Natural killer cell (primary cell): Measurements from ENCODE around the gene DDX23. TPM values are rescaled to one million over a fixed set of nuclear protein-coding genes. Genes with fewer than 3 reads are reported as not detected.
A peak's percentile ranks its signal among the peaks of the same experiment; 100 is the strongest.

Source experiments
- ATAC-seq, 3 donors: fragments of 150-1000 bp in 2 of 3; fragments of 200-7000 bp in 1 of 3; cut with Tn5 transposase; 1 replicate in 1 of 3; 2 replicates in 2 of 3; pipeline ENCODE4 v1.10.0; 2021; ENCODE audit warnings: mild to moderate bottlenecking in 2 of 3, moderate library complexity in 2 of 3
- DNase-seq, 2 donors: peaks; one replicate each; pipeline versions ENCODE4 v3.0.0 to v3.0.0-alpha.2; 2013 to 2021; ENCODE audit warnings: mixed read lengths in 1 of 2
- H3K27ac ChIP-seq: one replicate; pipeline ENCODE4 v1.5.1; 2013; ENCODE audit warnings: mild to moderate bottlenecking, low read length
- H3K27me3 ChIP-seq: one replicate; pipeline ENCODE4 v1.6.1; 2013; ENCODE audit warnings: low read length; ENCODE audit not compliant: control insufficient read depth, insufficient read depth
- H3K36me3 ChIP-seq: one replicate; pipeline ENCODE4 v1.6.1; 2013; ENCODE audit warnings: low read length; ENCODE audit not compliant: control insufficient read depth, insufficient read depth
- H3K4me1 ChIP-seq: one replicate; pipeline ENCODE4 v1.6.1; 2013; ENCODE audit warnings: low read length; ENCODE audit not compliant: control insufficient read depth, insufficient read depth
- H3K4me3 ChIP-seq: one replicate; pipeline ENCODE4 v1.5.1; 2013; ENCODE audit warnings: low read length
- H3K9me3 ChIP-seq: one replicate; pipeline ENCODE4 v1.6.1; 2013; ENCODE audit warnings: low read length; ENCODE audit not compliant: control insufficient read depth, insufficient read depth
- H3K27ac Mint-ChIP-seq, 2 donors: one replicate each; pipeline ENCODE4 v1.8.0; 2022; ENCODE audit warnings: mild to moderate bottlenecking in 2 of 2, mixed read lengths in 2 of 2, moderate library complexity in 1 of 2
- H3K27me3 Mint-ChIP-seq, 2 donors: one replicate each; pipeline ENCODE4 v1.8.0; 2022; ENCODE audit warnings: low read depth in 2 of 2, mixed read lengths in 2 of 2
- H3K36me3 Mint-ChIP-seq: one replicate; pipeline ENCODE4 v1.8.0; 2022; ENCODE audit warnings: mixed read lengths
- H3K4me1 Mint-ChIP-seq, 2 donors: one replicate each; pipeline ENCODE4 v1.8.0; 2022; ENCODE audit warnings: mixed read lengths in 2 of 2
- H3K4me3 Mint-ChIP-seq: one replicate; pipeline ENCODE4 v1.8.0; 2022; ENCODE audit warnings: mild to moderate bottlenecking, moderate library complexity, mixed read lengths
- H3K9me3 Mint-ChIP-seq, 2 donors: one replicate each; pipeline ENCODE4 v1.8.0; 2022; ENCODE audit warnings: mixed read lengths in 2 of 2
- CTCF ChIP-seq: fragments of 200-600 bp; IDR thresholded peaks from one replicate; pipeline ENCODE4 v1.8.0; 2022; ENCODE audit warnings: antibody characterized with exemption
- WGBS: methylation state at CpG from one replicate; pipeline ENCODE4 v1.1.7; 2013; ENCODE audit warnings: missing lambda C conversion rate; ENCODE audit not compliant: insufficient coverage; 5-methylcytosine and 5-hydroxymethylcytosine counted together
- intact Hi-C: fragments of 100-400 bp; cut with micrococcal nuclease; formaldehyde crosslinking; loops from one replicate; pipeline ENCODE4 v1.14.2; 2022
- total RNA-seq, 4 donors: library from RNA; stranded (reverse); fragments of 120-200 nt in 1 of 4; gene quantifications; one replicate each; pipeline versions ENCODE4 v1.2.3 to v1.2.4, GENCODE V29; 2013 to 2022

The DDX23 gene
- total RNA-seq, 3 donors from 2014 or later (not counting 1 experiment from before 2014, with no cell fraction given) = 96.0 to 123 (median 104) TPM

DNA sequence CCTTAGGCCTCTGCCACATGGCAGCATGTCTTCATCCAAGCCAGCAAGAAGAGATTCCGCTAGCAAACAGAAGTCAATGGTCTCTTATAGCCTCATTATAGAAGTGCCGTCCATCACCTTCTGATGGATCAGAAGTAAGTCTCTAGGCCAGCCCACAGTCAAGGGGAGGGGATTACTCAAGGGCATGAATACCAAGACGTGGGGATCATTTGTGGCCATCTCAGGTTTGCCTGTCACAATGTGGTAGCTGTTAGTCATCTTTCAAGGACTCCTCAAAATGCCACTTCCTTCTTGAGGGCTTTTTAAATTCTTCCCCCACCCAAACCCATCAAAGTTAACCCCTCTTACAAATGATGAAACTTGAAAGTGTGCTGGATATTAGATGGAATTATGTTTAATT lies 55.0 kb downstream of the DDX23 start:
- H3K27me3 Mint-ChIP-seq = peaks cover 0 to 7% of the 10 kb centered on the region in 2 donors
- 44% methylated on average over 3 of the region's 3 CpGs for WGBS
- peak in 2 of 3 donors; percentile 45 to 59 for ATAC-seq

DNA sequence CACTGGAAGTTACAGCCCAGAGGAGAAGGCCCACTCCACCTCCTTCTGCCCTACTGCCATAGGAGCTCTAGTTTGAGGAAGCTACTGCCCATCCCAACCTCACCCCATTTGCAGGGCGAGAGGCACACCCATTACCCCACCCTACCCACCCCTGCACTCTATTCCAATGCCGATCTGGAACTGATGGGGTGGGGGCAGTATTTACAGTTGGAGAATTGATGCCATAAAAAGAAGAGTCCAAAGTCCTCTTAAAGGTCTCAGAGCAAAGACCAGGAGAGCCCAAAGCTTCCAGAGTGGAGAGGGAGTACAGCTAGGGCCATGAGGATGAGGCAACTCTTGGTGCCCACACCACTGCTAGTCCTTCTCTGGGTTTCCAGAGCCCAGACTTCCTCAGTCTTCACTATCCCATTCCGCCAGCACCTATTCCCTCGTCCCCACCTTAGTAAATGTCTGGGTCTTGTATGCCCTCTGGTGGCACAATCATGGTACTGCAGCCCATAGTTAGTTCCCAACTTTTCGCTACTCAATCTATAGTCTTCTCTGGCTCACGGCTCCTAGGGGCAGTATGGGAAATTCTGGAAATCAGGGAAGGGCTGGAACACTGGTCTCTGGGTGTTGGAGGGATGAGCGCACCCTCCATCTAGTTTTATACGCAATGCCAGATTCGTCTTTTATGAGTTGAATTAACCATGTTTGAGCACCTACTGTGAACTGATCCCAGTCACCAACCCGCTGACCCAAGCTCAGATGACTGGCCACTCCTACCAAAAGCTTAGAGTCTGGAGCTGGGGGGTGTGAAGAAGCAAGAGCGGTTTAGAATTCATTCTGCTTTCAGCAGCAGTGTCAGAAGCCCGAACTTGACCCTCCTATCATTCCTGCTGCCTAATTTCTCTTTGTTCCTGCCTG lies 56.2 kb downstream of the DDX23 start:
- Mint-ChIP-seq H3K4me3 (no peak overlapping the region), H3K4me1 (peaks cover 8 to 19% of the 10 kb centered on the region in 2 donors), H3K27me3 (peaks cover 0 to 10% of the 10 kb centered on the region in 2 donors), H3K27ac (no peak overlapping the region), H3K36me3 (no peaks in the 10 kb centered on the region), H3K9me3 (no peaks in the 10 kb centered on the region)
- WGBS = 39% methylated on average over 9 of the region's 12 CpGs
- H3K27me3 ChIP-seq = no peaks in the 10 kb centered on the region
- ATAC-seq = peak; percentile 76 to 92 (median 89)
- H3K4me3 ChIP-seq = no peak overlapping the region
- H3K4me1 ChIP-seq = peaks cover 4% of the 10 kb centered on the region
- TF ChIP-seq CTCF = peak; percentile 93
- no peaks in the 10 kb centered on the region for H3K9me3 ChIP-seq
- H3K36me3 ChIP-seq = no peaks in the 10 kb centered on the region
- peak; percentile 42 to 80 for DNase-seq
- no peak overlapping the region for H3K27ac ChIP-seq
- intact Hi-C loops = loop anchor here (1.0 kb wide), 1 partner anchor 43 kb away; no protein-coding TSS in a partner anchor

More for the DNA sequence above, 55.0 kb downstream of the DDX23 start:
- intact Hi-C loops = loop anchor here (1.0 kb wide), 1 partner anchor 44 kb away; no protein-coding TSS in a partner anchor
- Histone ChIP-seq H3K4me1 (peaks cover 4% of the 10 kb centered on the region), H3K27ac (no peak overlapping the region), H3K9me3 (no peaks in the 10 kb centered on the region), H3K27me3 (no peaks in the 10 kb centered on the region), H3K36me3 (no peaks in the 10 kb centered on the region), H3K4me3 (no peak overlapping the region)
- no peak for DNase-seq
- Mint-ChIP-seq H3K9me3 (no peaks in the 10 kb centered on the region), H3K4me3 (no peak overlapping the region), H3K36me3 (no peaks in the 10 kb centered on the region), H3K27ac (no peak overlapping the region), H3K4me1 (peaks cover 8 to 19% of the 10 kb centered on the region in 2 donors)
- no peak for TF ChIP-seq CTCF

DNA sequence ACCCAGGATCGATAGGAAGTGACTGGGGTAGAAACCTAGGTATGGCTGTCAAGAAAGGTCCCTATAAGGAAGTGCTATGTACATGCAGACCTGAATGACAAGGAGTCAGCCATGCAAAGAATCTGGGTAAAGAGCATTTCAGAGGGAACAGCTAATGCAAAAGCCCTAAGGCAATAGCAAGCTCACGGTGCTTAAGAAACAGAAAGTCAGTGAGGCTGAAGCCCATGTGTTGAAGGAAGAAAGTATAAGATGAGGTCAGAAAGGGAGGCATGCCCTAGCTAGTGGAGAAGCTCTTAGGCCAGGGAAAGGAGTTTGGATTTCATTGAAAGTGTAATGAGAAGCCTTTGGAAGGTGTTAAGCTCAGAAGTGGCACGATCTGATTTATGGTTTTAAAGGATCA lies 57.1 kb downstream of the DDX23 start:
- no peak overlapping the region for H3K4me3 ChIP-seq
- no peak overlapping the region for H3K4me3 Mint-ChIP-seq
- H3K4me1 Mint-ChIP-seq = peaks cover 8 to 22% of the 10 kb centered on the region in 2 donors
- peaks cover 5% of the 10 kb centered on the region for H3K27me3 ChIP-seq
- H3K9me3 Mint-ChIP-seq = no peaks in the 10 kb centered on the region
- TF ChIP-seq CTCF = no peak
- H3K27ac ChIP-seq = no peak overlapping the region
- H3K4me1 ChIP-seq = peaks cover 4% of the 10 kb centered on the region
- no peaks in the 10 kb centered on the region for H3K9me3 ChIP-seq
- no peaks in the 10 kb centered on the region for H3K36me3 Mint-ChIP-seq
- H3K27me3 Mint-ChIP-seq = peaks cover 8 to 18% of the 10 kb centered on the region in 2 donors
- WGBS = 90% methylated on average over 3 of the region's 3 CpGs
- intact Hi-C loops = no loop called here
- no peaks in the 10 kb centered on the region for H3K36me3 ChIP-seq
- no peak for ATAC-seq
- no peak for DNase-seq
- no peak overlapping the region for H3K27ac Mint-ChIP-seq
